CD4-positive, alpha-beta T cell treated with Interleukin-6 at 100 ng/mL for 8 hours (primary cell): ENCODE data around the gene FHL3.

ENCODE experiments used
- DNase-seq: peaks from one replicate; pipeline ENCODE4 v3.0.0-alpha.2; 2020; ENCODE audit warnings: mixed read lengths, low spot score

FHL3 gene

GRCh38 chr1:38005195-38006007 lies at the start of gene FHL3:
Gene FHL3, minus strand, starts transcription at chr1:38005514. Its CDS starts 6,102 bp downstream, at chr1:37999412.
- DNase-seq = peak; percentile 51

GRCh38 chr1:38053416-38054091 lies 48.2 kb upstream of the FHL3 start:
- no peak for DNase-seq

DNA sequence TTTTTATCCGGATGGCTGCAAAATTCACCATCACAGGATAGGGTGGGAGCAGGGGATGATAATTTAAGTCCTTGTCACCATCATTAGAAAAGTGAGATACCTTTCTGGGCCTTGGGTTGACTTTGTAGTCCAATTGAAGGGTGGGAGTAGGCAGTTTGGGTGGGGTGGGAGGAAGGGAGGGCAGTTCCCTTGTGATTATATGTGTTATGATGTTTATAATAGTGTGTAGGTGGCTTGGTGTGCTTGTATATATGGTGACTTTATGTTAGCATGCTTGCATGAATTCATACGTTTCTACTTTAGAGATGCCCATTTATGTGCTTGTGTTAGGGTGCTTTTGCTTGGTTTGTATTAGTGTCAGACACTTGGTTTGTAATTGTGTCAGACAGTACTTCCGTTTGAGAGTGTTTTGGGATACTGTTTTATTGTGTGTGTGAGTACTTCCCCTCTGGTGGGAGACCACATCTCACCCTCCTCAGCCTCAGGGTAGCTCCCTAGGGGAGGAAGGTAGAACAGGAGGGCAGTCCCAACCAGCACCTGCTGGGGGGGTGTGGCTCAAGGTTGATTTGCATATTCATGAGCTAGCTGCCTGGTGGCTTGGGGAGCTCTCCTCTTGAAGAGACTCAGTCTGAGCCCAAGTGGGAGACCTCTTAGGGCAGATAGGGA lies 47.6 kb upstream of the FHL3 start:
- no peak for DNase-seq

- DNase-seq = no peak
These were observed 45.8 kb upstream of the FHL3 start for GRCh38 chr1:38051079-38051543.

- DNase-seq = no peak
These were observed 45.2 kb upstream of the FHL3 start for GRCh38 chr1:38050397-38051078.

- DNase-seq = no peak
These were observed 42.4 kb upstream of the FHL3 start for GRCh38 chr1:38047603-38048141.

GRCh38 chr1:38046884-38047602 lies 41.7 kb upstream of the FHL3 start:
- peak; percentile 73 for DNase-seq

DNA sequence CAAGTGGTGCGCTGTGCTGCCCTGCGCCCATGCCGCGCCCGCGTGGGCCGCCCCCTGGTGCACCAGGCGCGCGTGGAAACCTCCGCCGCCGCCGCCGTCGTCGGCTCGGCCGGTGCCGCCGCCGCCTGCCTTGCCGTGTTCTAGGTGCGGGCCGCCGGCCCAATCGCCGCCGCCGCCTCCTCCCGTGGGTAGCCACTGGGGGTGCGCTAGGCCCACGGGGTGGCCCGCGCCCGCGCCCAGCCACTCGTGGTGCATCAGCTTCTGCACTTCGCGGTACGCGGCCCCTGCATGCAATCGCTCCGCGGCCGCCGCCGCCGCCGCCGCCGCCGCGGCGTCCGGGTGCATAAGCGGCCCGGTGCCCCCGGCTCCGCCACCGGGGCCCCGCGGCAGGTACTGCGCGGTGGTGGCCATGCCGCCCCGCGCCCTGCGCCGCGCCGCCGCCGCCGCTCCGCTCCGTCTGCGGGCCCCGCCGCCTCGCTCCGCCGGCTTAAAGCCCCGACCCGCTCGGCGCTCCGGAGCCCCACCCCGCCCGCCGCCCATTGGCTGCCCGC lies 41.1 kb upstream of the FHL3 start, which contains the start of gene POU3F1:
TSS of gene POU3F1 (minus strand) at position 461 of the 551 bp plus-strand sequence. CDS start at position 411, 50 bp downstream.
- no peak for DNase-seq

- DNase-seq = no peak
These were observed 40.4 kb upstream of the FHL3 start for GRCh38 chr1:38045401-38046332.

DNA sequence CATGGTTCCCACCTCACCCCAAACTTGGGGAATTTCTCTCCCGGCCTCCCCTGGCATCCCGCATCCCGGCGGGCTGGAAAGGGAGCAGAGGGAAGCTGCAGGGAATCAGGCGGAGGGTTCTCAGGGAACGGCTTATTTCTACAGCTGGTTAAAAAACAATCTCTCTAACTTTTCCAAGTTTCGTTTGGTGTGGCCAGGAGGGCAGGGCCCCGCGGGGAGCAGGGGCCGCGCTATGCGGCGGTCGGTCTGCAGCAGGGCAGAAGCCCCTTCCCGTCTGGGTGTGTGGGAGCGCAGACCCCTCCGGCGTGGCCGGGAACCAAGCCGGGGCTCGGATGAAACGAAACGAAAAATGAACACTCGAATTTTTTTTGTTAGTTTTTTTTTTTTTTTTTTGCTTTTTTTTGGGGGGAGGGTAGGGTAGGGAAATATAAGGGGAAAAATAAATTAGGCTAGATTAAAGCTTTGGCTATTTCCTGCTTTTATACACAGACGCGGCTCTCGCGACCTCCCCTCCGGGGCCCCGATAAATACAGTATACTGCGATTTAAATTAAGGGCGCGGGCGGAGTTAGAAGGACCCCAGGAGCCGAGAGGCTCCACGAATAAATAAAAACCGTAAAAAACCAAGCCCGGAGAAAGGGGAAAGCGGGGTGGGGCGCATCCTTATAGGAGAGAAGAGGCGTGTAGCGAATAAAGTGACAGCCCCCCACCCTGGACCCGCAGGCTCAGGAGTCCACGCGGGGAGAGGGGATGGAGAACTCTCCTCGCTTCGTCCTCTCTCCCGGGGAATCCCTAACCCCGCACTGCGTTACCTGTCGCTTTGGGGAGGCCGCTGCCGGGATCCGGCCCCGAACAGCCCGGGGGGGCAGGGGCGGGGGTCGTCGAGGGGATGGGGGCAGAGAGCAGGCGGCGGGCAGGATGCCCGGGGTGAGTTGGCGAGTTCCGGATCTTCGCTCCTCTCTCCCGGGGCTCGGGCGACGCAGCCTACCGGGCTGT lies 39.2 kb upstream of the FHL3 start:
- DNase-seq = no peak

DNA sequence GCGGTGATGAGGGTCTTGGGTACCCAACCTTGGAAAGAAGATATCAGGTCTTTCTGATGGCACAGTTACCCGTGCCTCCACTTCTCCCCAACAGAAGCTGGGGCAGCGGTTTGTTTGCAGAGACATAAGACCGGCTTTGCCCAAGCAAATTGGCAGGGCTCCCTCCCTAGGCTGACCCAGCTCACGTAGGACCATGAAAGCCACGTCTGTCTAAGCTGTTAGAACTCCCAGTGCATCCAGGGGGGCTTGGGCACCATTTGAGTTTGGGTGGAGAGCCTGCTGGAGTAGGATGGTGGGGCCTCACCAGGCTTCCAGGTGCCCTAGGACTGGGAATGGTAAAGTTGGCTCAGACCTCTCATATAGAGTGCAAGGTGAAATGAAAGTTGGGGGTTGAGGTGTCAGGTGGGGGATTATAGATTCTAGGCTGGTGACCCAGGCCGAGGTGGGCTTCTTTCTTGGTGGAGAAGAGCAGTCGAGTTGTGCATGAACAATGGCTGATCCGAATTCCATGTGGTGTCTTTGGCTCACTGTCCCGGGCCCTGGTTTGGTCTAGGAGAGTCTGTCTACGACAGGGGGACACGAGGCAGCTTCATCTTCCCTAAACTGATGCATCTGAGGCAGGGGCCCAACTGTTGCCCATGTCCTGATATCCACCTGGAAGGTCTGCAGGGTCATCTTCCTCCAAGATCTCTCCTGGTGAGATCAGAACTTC lies 37.9 kb upstream of the FHL3 start:
- no peak for DNase-seq

DNA sequence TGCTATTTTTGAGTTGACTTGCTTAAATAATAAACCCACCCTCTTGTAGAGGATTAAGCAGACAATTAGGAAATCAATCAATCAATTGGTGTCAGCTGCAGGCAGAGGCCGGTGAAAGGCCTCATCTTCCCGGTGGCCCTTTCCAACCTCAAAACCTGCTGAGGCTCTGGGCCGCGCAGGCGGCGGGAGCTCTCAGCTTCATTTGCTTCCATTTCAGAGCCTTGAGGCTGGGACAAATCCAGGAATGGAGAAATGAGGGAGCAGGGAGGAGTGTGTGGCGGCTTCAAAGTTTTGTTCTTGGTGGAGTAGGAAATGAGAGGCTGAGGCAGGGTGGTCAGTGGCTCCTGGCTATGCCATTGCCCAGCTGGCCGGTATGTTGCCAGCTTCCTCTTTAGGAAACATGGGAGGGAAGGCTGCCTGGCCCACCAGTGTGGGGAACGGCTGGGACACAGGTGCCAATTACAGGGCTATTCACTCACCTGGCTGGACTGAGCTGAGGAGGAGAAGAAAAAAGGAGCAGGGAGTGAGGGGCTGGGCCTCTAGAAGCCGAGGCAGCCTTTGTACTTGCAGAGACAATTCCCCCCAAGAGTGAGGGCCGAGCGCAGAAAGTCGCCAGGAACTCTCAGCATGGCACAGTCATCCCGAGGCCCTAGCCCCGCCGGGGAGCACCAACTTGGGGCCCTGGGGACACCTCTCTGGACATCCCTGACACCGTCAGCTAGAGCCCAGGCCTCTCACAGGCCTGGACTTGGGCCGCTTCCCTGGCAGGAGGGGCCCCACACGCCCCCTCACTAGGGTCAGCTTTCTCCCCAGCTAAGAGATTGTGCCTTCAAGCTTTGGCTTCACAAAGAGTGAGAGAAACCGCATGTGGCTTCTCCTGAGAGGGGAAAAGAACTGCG lies 36.9 kb upstream of the FHL3 start:
- DNase-seq = no peak

GRCh38 chr1:38039331-38040088 lies 34.2 kb upstream of the FHL3 start:
- DNase-seq = no peak

GRCh38 chr1:38038861-38039260 lies 33.5 kb upstream of the FHL3 start:
- DNase-seq = no peak

- DNase-seq = no peak
These were observed 32.1 kb upstream of the FHL3 start for GRCh38 chr1:38037221-38037939.
